ENCODE results near the gene LIFR. TPM values are rescaled to one million over a fixed set of nuclear protein-coding genes. Genes with fewer than 3 reads are reported as not detected.

The LIFR gene
- total RNA-seq, 1 experiment from 2014 or later = 7.6 TPM

GRCh38 chr5:38478166-38478565 is 78.3 kb downstream of the LIFR start:
- Mint-ChIP-seq H3K27me3 (ENCODE audit: unreplicated experiment) (no peaks in the 10 kb centered on the region), H3K4me3 (ENCODE audit: low read depth, unreplicated experiment) (no peak overlapping the region), H3K9me3 (ENCODE audit: low read depth, unreplicated experiment) (no peaks in the 10 kb centered on the region), H3K36me3 (ENCODE audit: insufficient read depth, unreplicated experiment) (no peaks in the 10 kb centered on the region), H3K4me1 (ENCODE audit: low read depth, unreplicated experiment) (no peaks in the 10 kb centered on the region), H3K27ac (ENCODE audit: unreplicated experiment) (no peak overlapping the region)
- CTCF ChIA-PET = no interaction called here
- DNase-seq = no peak
- no TSS peak for BruUV-seq (replicated peaks)
- intact Hi-C loops (cut with micrococcal nuclease; ENCODE audit: unreplicated experiment) = no loop called here
- TF ChIP-seq, protein P1, sequence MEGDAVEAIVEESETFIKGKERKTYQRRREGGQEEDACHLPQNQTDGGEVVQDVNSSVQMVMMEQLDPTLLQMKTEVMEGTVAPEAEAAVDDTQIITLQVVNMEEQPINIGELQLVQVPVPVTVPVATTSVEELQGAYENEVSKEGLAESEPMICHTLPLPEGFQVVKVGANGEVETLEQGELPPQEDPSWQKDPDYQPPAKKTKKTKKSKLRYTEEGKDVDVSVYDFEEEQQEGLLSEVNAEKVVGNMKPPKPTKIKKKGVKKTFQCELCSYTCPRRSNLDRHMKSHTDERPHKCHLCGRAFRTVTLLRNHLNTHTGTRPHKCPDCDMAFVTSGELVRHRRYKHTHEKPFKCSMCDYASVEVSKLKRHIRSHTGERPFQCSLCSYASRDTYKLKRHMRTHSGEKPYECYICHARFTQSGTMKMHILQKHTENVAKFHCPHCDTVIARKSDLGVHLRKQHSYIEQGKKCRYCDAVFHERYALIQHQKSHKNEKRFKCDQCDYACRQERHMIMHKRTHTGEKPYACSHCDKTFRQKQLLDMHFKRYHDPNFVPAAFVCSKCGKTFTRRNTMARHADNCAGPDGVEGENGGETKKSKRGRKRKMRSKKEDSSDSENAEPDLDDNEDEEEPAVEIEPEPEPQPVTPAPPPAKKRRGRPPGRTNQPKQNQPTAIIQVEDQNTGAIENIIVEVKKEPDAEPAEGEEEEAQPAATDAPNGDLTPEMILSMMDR (IDR thresholded peaks at IDR 0.05; ENCODE audit: unreplicated experiment) = no peak

- CTCF ChIA-PET = no interaction called here
- intact Hi-C loops (cut with micrococcal nuclease; ENCODE audit: unreplicated experiment) = no loop called here
- Mint-ChIP-seq H3K27me3 (ENCODE audit: unreplicated experiment) (no peaks in the 10 kb centered on the region), H3K4me1 (ENCODE audit: low read depth, unreplicated experiment) (no peaks in the 10 kb centered on the region), H3K9me3 (ENCODE audit: low read depth, unreplicated experiment) (no peaks in the 10 kb centered on the region), H3K27ac (ENCODE audit: unreplicated experiment) (no peak overlapping the region), H3K36me3 (ENCODE audit: insufficient read depth, unreplicated experiment) (no peaks in the 10 kb centered on the region), H3K4me3 (ENCODE audit: low read depth, unreplicated experiment) (no peak overlapping the region)
- no peak for DNase-seq
- TF ChIP-seq, protein P1 (IDR thresholded peaks at IDR 0.05; ENCODE audit: unreplicated experiment) = no peak
- BruUV-seq (replicated peaks) = no TSS peak
Observed at GRCh38 chr5:38473008-38473407, 83.4 kb downstream of the LIFR start.

DNA sequence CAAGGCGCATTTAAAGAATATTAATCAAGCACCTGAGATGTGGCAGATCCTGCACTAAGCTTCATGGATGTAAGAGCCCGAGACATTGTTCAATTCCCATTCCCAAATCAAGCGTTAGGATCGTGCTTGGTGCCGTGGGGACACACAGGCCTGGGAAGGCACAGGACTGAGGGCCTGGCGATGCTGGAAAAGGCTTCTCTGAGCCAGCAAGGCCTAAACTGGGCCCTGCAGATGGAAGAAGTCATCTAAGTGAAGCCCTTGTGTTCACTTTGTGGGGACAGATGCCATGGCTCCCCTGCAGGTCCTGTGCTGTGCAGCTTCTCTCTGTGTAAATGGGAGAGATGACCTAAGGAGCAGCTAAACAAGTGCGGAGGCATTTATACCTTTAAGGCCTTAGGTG is 83.9 kb downstream of the LIFR start:
- Mint-ChIP-seq H3K27me3 (ENCODE audit: unreplicated experiment) (no peaks in the 10 kb centered on the region), H3K36me3 (ENCODE audit: insufficient read depth, unreplicated experiment) (no peaks in the 10 kb centered on the region), H3K9me3 (ENCODE audit: low read depth, unreplicated experiment) (no peaks in the 10 kb centered on the region), H3K27ac (ENCODE audit: unreplicated experiment) (no peak overlapping the region), H3K4me3 (ENCODE audit: low read depth, unreplicated experiment) (no peak overlapping the region), H3K4me1 (ENCODE audit: low read depth, unreplicated experiment) (no peaks in the 10 kb centered on the region)
- no TSS peak for BruUV-seq (replicated peaks)
- CTCF ChIA-PET = no interaction called here
- TF ChIP-seq, protein P1 (IDR thresholded peaks at IDR 0.05; ENCODE audit: unreplicated experiment) = no peak
- intact Hi-C loops (cut with micrococcal nuclease; ENCODE audit: unreplicated experiment) = no loop called here
- DNase-seq = no peak

GRCh38 chr5:38471709-38472108 is 84.7 kb downstream of the LIFR start:
- CTCF ChIA-PET = no interaction called here
- Mint-ChIP-seq H3K9me3 (ENCODE audit: low read depth, unreplicated experiment) (no peaks in the 10 kb centered on the region), H3K4me3 (ENCODE audit: low read depth, unreplicated experiment) (no peak overlapping the region), H3K27me3 (ENCODE audit: unreplicated experiment) (no peaks in the 10 kb centered on the region), H3K36me3 (ENCODE audit: insufficient read depth, unreplicated experiment) (no peaks in the 10 kb centered on the region), H3K4me1 (ENCODE audit: low read depth, unreplicated experiment) (no peaks in the 10 kb centered on the region), H3K27ac (ENCODE audit: unreplicated experiment) (no peak overlapping the region)
- BruUV-seq (replicated peaks) = no TSS peak
- DNase-seq = no peak
- TF ChIP-seq, protein P1 (IDR thresholded peaks at IDR 0.05; ENCODE audit: unreplicated experiment) = no peak
- intact Hi-C loops (cut with micrococcal nuclease; ENCODE audit: unreplicated experiment) = no loop called here

All from Calu3 (cell line).